GM12878 (cell line): Measurements from ENCODE around the gene RIPK3.

Experiments used
- FOXM1 ChIP-seq: IDR thresholded peaks from 2 replicates; pipeline ENCODE4 v1.6.1; 2012; ENCODE audit warnings: low read depth, mild to moderate bottlenecking, inconsistent platforms, low read length, moderate library complexity
- GABPA ChIP-seq: IDR thresholded peaks from 2 replicates; pipeline ENCODE4 v1.6.1; 2014; ENCODE audit warnings: antibody characterized with exemption, low read depth, mild to moderate bottlenecking, inconsistent platforms
- YY1 ChIP-seq: IDR thresholded peaks from 2 replicates; pipeline ENCODE4 v1.6.1; 2011; ENCODE audit warnings: low read depth, mild to moderate bottlenecking, low read length

- TF ChIP-seq GABPA (no peak), YY1 (no peak), FOXM1 (no peak)
Observed at GRCh38 chr14:24361326-24361725, 21.5 kb upstream of the RIPK3 start.
